Immature natural killer cell (primary cell): Measurements from ENCODE around the gene C22orf31. TPM values are rescaled to one million over a fixed set of nuclear protein-coding genes. Genes with fewer than 3 reads are reported as not detected.

Source experiments
- DNase-seq, 3 donors: peaks; one replicate each; pipeline ENCODE4 v3.0.0; 2022; ENCODE audit warnings: mixed read lengths in 1 of 3
- H3K27ac Mint-ChIP-seq, 6 donors: one replicate each; pipeline ENCODE4 v1.8.0; 2020; ENCODE audit warnings: mixed read lengths in 6 of 6, mild to moderate bottlenecking in 5 of 6, inconsistent platforms in 4 of 6, moderate library complexity in 3 of 6
- H3K27me3 Mint-ChIP-seq, 3 donors: one replicate each; pipeline ENCODE4 v1.8.0; 2020 to 2021; ENCODE audit warnings: low read depth in 3 of 3, mild to moderate bottlenecking in 3 of 3, mixed read lengths in 3 of 3, moderate library complexity in 3 of 3, inconsistent platforms in 1 of 3
- H3K36me3 Mint-ChIP-seq, 3 donors: one replicate each; pipeline ENCODE4 v1.8.0; 2020; ENCODE audit warnings: mixed read lengths in 3 of 3, inconsistent platforms in 2 of 3, mild to moderate bottlenecking in 2 of 3
- H3K4me1 Mint-ChIP-seq, 2 donors: one replicate each; pipeline ENCODE4 v1.8.0; 2020; ENCODE audit warnings: inconsistent platforms in 2 of 2, mild to moderate bottlenecking in 2 of 2, mixed read lengths in 2 of 2, moderate library complexity in 1 of 2
- H3K4me3 Mint-ChIP-seq, 5 donors: one replicate each; pipeline ENCODE4 v1.8.0; 2020; ENCODE audit warnings: mild to moderate bottlenecking in 5 of 5, mixed read lengths in 5 of 5, inconsistent platforms in 3 of 5, moderate library complexity in 3 of 5
- H3K9me3 Mint-ChIP-seq, 6 donors: one replicate each; pipeline ENCODE4 v1.8.0; 2020; ENCODE audit warnings: mild to moderate bottlenecking in 6 of 6, mixed read lengths in 6 of 6, inconsistent platforms in 4 of 6, moderate library complexity in 3 of 6
- polyA plus RNA-seq, 3 donors: library from polyadenylated mRNA; unstranded; fragments of 300-500 nt; fragmentation: Illumina TruSeq; gene quantifications; one replicate each; pipeline ENCODE4 v1.2.3, GENCODE V29; 2021

C22orf31 gene
- polyA plus RNA-seq, 3 donors from 2014 or later = not detected

- Mint-ChIP-seq H3K4me1 (peaks cover 24 to 30% of the 10 kb centered on the region in 2 donors), H3K9me3 (peaks cover 0 to 2% (median 0%) of the 10 kb centered on the region in 6 donors), H3K27me3 (peaks cover 24 to 38% (median 28%) of the 10 kb centered on the region in 3 donors), H3K4me3 (peak overlapping the region; percentile 38 to 48 (median 42)), H3K36me3 (no peaks in the 10 kb centered on the region), H3K27ac (no peak overlapping the region)
- no peak for DNase-seq
Observed at GRCh38 chr22:29074276-29074772, 12.7 kb upstream of the C22orf31 start.

DNA sequence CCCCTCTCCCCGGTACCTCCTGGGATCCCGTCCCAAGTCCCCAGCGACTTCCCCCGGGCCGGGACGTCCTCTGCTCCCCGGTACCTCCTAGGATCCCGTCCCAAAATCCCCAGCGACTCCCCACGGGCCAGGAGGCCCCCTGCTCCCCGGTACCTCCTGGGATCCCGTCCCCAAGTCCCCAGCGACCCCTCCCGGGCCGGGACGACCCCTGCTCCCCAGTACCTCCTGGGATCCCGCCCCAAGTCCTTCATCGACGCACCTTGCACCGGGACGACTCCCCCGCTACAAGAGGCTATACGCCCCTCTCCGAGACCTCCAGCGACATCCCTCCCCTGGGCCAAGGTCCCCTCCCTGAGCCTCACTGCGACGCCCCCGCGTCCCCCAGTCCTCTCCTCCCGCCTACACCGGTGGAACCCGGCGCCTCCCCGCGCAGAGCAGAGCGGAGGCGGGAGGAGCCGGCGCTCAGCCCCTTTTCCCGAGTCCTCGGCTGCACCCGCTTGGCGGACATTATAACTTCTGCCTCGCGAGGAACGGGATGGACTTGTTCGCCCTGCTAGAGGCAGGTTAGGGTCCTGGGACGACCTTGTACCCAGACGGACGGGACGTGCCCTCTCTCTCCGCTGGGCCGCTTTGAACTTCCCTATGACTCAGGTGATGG, 12.1 kb upstream of the C22orf31 start:
- Mint-ChIP-seq H3K4me1 (peaks cover 18 to 25% of the 10 kb centered on the region in 2 donors), H3K36me3 (no peaks in the 10 kb centered on the region), H3K27ac (no peak overlapping the region), H3K4me3 (peak overlapping the region in 3 of 5 donors; percentile 27 to 46 (median 38)), H3K9me3 (peaks cover 0 to 2% (median 0%) of the 10 kb centered on the region in 6 donors), H3K27me3 (peaks cover 24 to 34% (median 27%) of the 10 kb centered on the region in 3 donors)
- DNase-seq = no peak

DNA sequence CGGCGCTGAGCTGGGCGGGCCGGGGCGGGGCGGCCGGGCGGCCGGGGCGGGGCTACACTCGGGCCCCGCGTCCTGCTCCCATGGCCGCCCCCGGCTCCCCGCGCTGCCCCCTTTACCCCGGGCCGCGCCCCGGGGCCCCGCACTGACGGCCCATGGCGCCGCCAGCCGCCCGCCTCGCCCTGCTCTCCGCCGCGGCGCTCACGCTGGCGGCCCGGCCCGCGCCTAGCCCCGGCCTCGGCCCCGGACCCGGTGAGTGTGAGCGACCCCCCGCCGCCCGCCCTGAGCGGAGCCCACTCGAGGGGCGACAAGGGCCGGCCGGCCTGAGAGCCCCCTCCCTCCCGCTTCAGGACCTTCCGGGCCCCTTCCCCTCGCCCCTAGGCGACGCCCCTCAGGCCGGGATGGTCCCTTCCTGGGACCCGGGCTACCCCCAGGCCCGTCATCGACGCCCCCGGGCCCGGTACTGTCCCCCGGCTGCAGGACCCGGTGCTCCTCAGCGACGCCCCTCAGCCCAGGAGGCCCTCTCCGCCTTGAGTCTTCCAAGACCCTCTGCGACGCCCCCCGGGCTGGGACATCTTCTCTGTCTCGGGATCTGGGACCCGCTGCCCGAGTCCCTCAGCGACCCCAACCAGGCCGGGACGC, 11.5 kb upstream of the C22orf31 start, which contains the start of gene KREMEN1:
KREMEN1 (plus strand) TSS at position 57 of the 639 bp plus-strand sequence; CDS start at position 153, 96 bp downstream.
- Mint-ChIP-seq H3K4me3 (peak within 1 kb of the TSS; percentile 59 to 76 (median 71)), H3K4me1 (peaks cover 17 to 19% of the 10 kb centered on the region in 2 donors), H3K36me3 (no peaks in the 10 kb centered on the region), H3K27ac (no peak within 1 kb of the TSS), H3K27me3 (peaks cover 24 to 29% (median 27%) of the 10 kb centered on the region in 3 donors), H3K9me3 (peaks cover 0 to 2% (median 0%) of the 10 kb centered on the region in 6 donors)
- DNase-seq = no peak

- H3K36me3 Mint-ChIP-seq = no peaks in the 10 kb centered on the region
- peaks cover 17 to 19% of the 10 kb centered on the region in 2 donors for H3K4me1 Mint-ChIP-seq
- peak overlapping the region; percentile 59 to 76 (median 71) for H3K4me3 Mint-ChIP-seq
- peaks cover 0 to 2% (median 0%) of the 10 kb centered on the region in 6 donors for H3K9me3 Mint-ChIP-seq
- DNase-seq = peak; percentile 71 to 75 (median 72)
- no peak overlapping the region for H3K27ac Mint-ChIP-seq
- H3K27me3 Mint-ChIP-seq = peaks cover 24 to 27% (median 26%) of the 10 kb centered on the region in 3 donors
Observed at GRCh38 chr22:29072193-29072978, 10.8 kb upstream of the C22orf31 start.

- Mint-ChIP-seq H3K36me3 (no peaks in the 10 kb centered on the region), H3K9me3 (peaks cover 0 to 2% (median 0%) of the 10 kb centered on the region in 6 donors), H3K27me3 (peaks cover 24 to 29% (median 26%) of the 10 kb centered on the region in 3 donors), H3K4me1 (peaks cover 17 to 19% of the 10 kb centered on the region in 2 donors), H3K4me3 (peak overlapping the region; percentile 59 to 76 (median 71)), H3K27ac (no peak overlapping the region)
- no peak for DNase-seq
Observed at GRCh38 chr22:29071261-29072045, 9.8 kb upstream of the C22orf31 start.

GRCh38 chr22:29070490-29070889, 8.9 kb upstream of the C22orf31 start:
- Mint-ChIP-seq H3K9me3 (peaks cover 0 to 2% (median 0%) of the 10 kb centered on the region in 6 donors), H3K4me3 (peak overlapping the region in 3 of 5 donors; percentile 26 to 54 (median 36)), H3K27ac (no peak overlapping the region), H3K27me3 (peaks cover 19 to 25% (median 24%) of the 10 kb centered on the region in 3 donors), H3K36me3 (no peaks in the 10 kb centered on the region), H3K4me1 (peaks cover 19 to 20% of the 10 kb centered on the region in 2 donors)
- DNase-seq = no peak

DNA sequence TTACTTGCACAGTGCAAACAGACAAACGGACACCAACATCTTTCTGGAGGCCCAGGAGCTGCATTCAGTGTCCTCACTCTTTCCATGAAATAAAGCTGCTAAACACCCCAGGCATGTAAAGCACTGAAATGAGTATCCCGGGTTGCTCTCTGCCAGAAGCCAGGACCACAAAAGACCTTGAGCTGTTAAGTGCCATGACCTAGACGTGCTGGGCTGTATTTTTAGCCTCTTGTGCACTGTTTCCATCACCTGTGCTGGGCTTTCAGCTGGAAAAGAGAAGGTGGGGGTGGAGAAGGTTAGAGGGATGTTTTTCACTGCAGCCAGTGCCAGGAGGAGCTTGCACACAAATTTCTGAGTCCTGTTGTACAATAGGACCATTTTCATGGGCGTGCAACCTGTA, 7.8 kb upstream of the C22orf31 start:
- peaks cover 0 to 2% (median 0%) of the 10 kb centered on the region in 6 donors for H3K9me3 Mint-ChIP-seq
- no peak overlapping the region for H3K4me3 Mint-ChIP-seq
- no peaks in the 10 kb centered on the region for H3K36me3 Mint-ChIP-seq
- DNase-seq = no peak
- H3K27me3 Mint-ChIP-seq = peaks cover 15 to 26% (median 18%) of the 10 kb centered on the region in 3 donors
- no peak overlapping the region for H3K27ac Mint-ChIP-seq
- peaks cover 16 to 20% of the 10 kb centered on the region in 2 donors for H3K4me1 Mint-ChIP-seq

GRCh38 chr22:29065468-29066190, 4.0 kb upstream of the C22orf31 start:
- Mint-ChIP-seq H3K4me3 (no peak overlapping the region), H3K27me3 (peaks cover 7 to 21% (median 9%) of the 10 kb centered on the region in 3 donors), H3K9me3 (no peaks in the 10 kb centered on the region), H3K27ac (no peak overlapping the region), H3K4me1 (peaks cover 0 to 3% of the 10 kb centered on the region in 2 donors), H3K36me3 (no peaks in the 10 kb centered on the region)
- DNase-seq = no peak

GRCh38 chr22:29062286-29062821, 723 bp upstream of the C22orf31 start:
- peaks cover 2 to 23% (median 10%) of the 10 kb centered on the region in 3 donors for H3K27me3 Mint-ChIP-seq
- no peaks in the 10 kb centered on the region for H3K36me3 Mint-ChIP-seq
- H3K4me1 Mint-ChIP-seq = peaks cover 0 to 3% of the 10 kb centered on the region in 2 donors
- H3K4me3 Mint-ChIP-seq = no peak overlapping the region
- DNase-seq = no peak
- no peaks in the 10 kb centered on the region for H3K9me3 Mint-ChIP-seq
- H3K27ac Mint-ChIP-seq = no peak overlapping the region

- no peaks in the 10 kb centered on the region for H3K9me3 Mint-ChIP-seq
- no peak overlapping the region for H3K4me3 Mint-ChIP-seq
- peaks cover 2 to 25% (median 8%) of the 10 kb centered on the region in 3 donors for H3K27me3 Mint-ChIP-seq
- no peaks in the 10 kb centered on the region for H3K36me3 Mint-ChIP-seq
- DNase-seq = no peak
- peaks cover 0 to 2% of the 10 kb centered on the region in 2 donors for H3K4me1 Mint-ChIP-seq
- H3K27ac Mint-ChIP-seq = no peak overlapping the region
Observed at GRCh38 chr22:29060931-29061330, 700 bp downstream of the C22orf31 start.

DNA sequence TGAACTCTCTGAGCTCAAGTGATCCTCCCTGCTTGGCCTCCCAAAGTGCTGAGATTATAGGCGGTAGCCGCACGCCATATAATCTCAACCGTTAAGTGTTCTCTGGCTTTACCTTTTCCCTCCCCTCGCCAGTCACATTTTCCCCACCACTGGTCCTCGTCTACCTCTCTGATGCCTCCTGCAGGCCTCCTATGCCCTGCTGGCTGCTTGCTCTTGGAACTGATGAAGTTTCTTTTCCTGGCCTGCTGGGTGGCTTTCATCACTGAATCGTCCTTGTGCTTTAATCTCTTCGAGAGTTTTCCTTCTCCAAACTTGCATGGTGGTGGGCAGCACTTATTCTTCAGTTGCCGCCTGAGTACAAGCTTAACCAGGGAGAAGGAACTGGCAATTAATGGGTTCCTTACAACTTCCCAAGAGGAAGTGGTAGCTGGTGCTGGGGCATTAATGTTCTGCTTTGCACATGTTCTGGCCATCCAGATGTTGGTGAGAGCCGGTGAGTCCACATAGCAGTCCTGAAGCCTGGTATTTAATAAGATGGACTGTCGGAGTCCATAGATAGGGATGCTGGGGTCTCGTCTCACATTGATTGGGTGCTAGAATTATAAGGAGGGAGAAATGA, 1.3 kb downstream of the C22orf31 start:
- H3K4me1 Mint-ChIP-seq = no peaks in the 10 kb centered on the region
- H3K9me3 Mint-ChIP-seq = no peaks in the 10 kb centered on the region
- no peak overlapping the region for H3K4me3 Mint-ChIP-seq
- no peak overlapping the region for H3K27ac Mint-ChIP-seq
- peaks cover 2 to 23% (median 8%) of the 10 kb centered on the region in 3 donors for H3K27me3 Mint-ChIP-seq
- DNase-seq = no peak
- no peaks in the 10 kb centered on the region for H3K36me3 Mint-ChIP-seq

DNA sequence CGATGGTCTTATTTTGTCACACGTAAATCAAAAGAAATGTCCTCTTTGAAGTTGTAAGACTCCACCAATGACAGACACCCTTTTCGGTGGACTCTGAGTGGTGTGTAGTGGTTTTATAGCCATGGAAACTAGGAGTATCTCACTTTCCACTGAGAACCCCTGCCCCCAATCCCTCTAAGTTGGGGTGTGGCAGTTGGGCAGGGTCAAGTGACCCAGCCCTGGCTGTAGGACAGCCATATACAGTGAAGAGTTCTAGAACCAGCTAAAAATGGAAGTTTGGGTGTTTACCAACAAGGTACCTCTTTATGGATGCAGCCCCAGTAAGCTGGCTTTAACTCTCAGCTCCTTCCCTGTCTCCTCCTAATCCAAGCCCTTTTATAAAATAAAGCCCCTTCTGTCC, 5.2 kb downstream of the C22orf31 start:
- Mint-ChIP-seq H3K9me3 (no peaks in the 10 kb centered on the region), H3K36me3 (peaks cover 0 to 7% (median 2%) of the 10 kb centered on the region in 3 donors)

More for the DNA sequence above, 5.2 kb downstream of the C22orf31 start:
- peaks cover 2 to 12% (median 7%) of the 10 kb centered on the region in 3 donors for H3K27me3 Mint-ChIP-seq
- H3K4me1 Mint-ChIP-seq = no peaks in the 10 kb centered on the region
- no peak for DNase-seq
- no peak overlapping the region for H3K4me3 Mint-ChIP-seq
- no peak overlapping the region for H3K27ac Mint-ChIP-seq
